RPMI8226 (cell line): ENCODE data around the gene PTPRE.
"Not testable (repeated sequence)": the region's sequence is repeated elsewhere in the genome, so short reads cannot be mapped to it uniquely, and the experiment has no call there.

ENCODE experiments used
- DNase-seq: peaks from one replicate; pipeline ENCODE4 v3.0.0-alpha.2; 2015

Gene PTPRE

DNA sequence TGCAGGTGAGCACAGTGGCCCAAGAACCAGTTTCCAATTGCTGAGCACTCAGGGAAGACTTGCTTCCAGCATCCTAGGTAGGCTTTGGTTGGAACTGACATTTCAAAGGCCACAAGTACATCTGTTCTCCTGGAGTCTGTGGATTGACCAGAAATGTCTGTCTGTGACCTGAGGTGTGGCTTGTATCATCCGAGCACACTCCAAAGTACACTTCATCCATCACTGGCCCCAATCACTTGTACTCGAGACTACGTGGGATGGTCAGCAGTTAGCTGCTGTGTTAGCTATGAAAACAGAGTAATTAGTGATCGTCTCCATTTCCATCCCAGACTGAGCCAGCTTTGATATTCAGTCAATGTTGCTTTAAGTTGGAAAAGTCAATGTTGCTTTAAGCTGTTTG lies 174.3 kb downstream of the PTPRE start:
- no peak for DNase-seq

DNA sequence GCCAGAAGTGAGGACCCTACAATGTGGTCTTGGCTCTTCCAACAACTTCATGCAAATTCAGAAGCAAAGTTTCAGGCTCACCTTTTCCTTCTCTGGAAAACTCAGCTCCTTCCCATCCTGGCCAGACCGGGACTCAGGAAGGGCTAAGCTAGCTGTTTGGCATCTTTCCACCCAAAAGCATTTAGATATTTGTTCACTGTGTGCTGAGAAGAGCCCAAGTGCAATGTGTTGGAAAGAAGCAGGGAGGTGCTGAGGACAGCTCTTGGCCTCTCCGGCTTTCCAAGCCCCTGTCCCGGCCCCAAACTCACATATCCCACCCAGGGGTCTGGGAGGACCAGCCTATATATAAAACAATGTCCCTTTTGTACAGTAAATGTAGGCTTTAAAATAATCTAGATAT lies 174.8 kb downstream of the PTPRE start:
- no peak for DNase-seq

GRCh38 chr10:128083191-128083895 lies 176.4 kb downstream of the PTPRE start:
- DNase-seq, result no peak

- no peak for DNase-seq
Observed at GRCh38 chr10:128084364-128084763, 177.5 kb downstream of the PTPRE start.

- DNase-seq, result no peak
Observed at GRCh38 chr10:128084991-128085390, 178.1 kb downstream of the PTPRE start.

- no peak for DNase-seq
Observed at GRCh38 chr10:128086003-128086863, 179.3 kb downstream of the PTPRE start.

GRCh38 chr10:128087146-128087883 lies 180.4 kb downstream of the PTPRE start:
- DNase-seq, result no peak

GRCh38 chr10:128087884-128088709 lies 181.2 kb downstream of the PTPRE start:
- DNase-seq, result peak; percentile 7

DNA sequence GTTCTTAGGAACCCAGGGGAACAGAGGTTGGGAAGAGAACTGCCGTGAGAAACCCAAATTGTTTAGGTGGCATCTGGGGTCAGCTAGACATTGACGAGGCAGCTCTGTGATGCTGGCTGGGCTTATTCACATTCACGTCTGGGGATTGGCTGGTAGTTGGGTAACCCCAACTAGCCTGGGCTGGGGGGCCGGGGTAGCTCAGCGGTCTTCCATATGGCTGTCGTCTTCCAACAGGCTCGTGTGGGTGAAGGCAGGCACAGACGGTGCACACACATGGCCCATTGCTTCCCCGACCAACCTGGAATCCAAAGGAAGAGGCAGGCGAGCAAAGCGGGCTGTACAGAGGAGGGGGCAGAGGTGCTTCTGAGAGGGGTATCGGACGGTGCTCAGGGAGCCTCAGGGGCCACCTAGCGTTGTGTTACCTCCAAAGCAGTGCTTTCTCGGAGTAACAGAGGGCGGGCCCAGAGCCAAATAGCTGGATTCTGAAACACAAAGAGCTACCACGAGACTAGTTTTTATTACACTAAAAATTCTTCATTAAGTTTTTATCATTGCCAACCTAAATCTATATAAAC lies 184.8 kb downstream of the PTPRE start:
- no peak for DNase-seq

DNA sequence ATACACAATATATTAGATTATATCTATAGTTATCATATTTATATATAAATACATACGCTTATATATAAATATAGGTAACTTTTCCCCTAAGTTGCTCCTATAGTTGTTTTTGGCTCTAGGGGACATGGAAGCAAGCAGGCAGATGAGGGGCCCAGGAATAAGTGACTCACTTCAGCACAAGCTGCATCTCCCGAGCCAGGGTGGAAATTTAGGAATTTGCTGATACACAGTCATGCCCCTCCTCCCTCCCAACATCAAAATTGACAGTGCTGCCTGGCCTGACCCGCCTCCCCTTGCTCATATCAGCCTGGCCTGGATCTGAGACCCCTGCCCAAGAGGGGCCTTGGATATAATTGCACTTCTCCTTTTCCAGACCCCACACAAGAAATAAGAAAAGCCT lies 185.6 kb downstream of the PTPRE start:
- no peak for DNase-seq

GRCh38 chr10:128094596-128094995 lies 187.7 kb downstream of the PTPRE start:
- not testable (repeated sequence) for DNase-seq

DNA sequence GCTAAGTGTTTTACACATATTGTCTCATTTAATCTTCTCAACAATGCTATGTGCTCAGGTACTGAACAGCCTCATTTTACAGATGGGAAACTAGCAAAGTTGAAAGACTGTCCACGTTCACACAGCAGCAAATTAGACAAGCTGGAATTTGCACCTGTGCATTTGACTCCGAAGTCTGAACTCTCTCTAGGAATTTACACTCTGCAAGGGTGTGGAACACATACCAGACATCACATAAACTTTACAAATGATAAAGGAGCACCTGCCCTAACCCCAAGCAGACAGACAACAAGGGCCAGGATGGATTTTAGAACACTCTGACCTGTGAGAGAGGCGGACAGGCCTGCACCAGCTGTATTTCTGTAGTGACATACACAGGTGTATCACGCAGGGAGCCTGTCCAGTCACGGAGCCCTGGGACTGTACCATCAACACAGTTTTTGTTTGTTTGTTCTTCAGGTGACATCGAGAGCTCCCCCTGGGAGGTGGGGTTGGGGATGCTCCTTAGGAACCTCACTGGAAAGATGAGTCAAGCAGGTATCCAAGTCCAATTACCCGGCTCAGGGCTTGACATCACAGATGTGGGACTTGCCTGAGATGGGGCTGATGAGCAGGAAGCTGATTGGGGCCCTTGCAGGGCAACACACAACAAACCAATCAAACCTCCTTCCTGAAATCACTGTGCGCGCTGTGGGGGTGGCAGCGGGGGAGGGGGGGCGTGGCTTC lies 188.3 kb downstream of the PTPRE start:
- DNase-seq, result no peak

GRCh38 chr10:128095753-128096469 lies 189.0 kb downstream of the PTPRE start:
- no peak for DNase-seq

DNA sequence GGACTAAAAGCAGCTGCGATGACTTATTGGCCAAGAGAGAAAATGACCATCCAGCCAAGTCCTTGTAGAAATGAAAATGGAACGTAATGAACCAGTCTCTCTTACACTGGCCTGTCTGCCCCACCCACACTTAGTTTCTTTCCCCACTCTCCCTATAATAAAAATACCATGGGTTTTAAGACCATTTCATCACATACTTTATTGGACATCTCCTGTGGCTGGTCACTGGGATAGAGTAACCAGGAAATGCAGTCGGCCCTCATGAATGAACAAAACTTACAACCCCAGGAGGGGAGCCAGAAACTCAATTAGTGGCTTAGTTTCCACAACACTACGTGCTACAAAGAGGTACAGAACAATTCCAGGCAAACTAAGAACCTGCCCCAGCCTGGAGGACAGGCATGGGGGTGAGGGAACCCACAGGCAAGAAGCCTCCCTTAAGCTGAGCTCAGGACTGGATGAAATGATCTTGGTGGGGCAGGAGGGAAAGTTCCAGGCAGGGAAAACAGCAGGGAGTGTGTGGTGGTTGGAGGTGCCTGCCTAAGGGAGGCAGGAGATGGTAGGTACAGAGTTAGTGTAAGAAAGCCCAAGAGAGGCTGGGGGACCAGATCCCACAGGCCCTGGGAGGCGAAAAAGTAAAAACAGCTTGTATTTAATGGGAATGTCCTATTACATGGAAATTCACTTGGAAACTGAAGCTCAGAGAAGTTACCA lies 189.7 kb downstream of the PTPRE start:
- DNase-seq, result no peak

GRCh38 chr10:128097783-128098182 lies 190.9 kb downstream of the PTPRE start:
- no peak for DNase-seq

- DNase-seq, result no peak
Observed at GRCh38 chr10:128098631-128099030, 191.7 kb downstream of the PTPRE start.

- no peak for DNase-seq
Observed at GRCh38 chr10:128099901-128100300, 193.0 kb downstream of the PTPRE start.

GRCh38 chr10:128101901-128102300 lies 195.0 kb downstream of the PTPRE start:
- DNase-seq, result no peak

GRCh38 chr10:128102480-128103228 lies 195.8 kb downstream of the PTPRE start:
- DNase-seq, result no peak
